ENCODE data around the gene CHCHD6.

GRCh38 chr3:126731044-126731443 is 27.0 kb downstream of the CHCHD6 start:
- TF ChIP-seq POLR2AphosphoS5 (IDR thresholded peaks at IDR 0.05; ENCODE audit: borderline replicate concordance, low read depth, low read length): no peak
- TF ChIP-seq EZH2 (IDR thresholded peaks at IDR 0.05): no peak
- TF ChIP-seq FOXP2 (optimal IDR thresholded peaks at IDR 0.05; ENCODE audit: control extremely low read depth, extremely low read length, insufficient read depth): no peak

All from SK-N-MC (cell line).